WTC11 (cell line): ENCODE results near the gene CBR1. TPM values are rescaled to one million over a fixed set of nuclear protein-coding genes. Genes with fewer than 3 reads are reported as not detected.

Experiments
- CREB1 ChIP-seq: sonication (generic); formaldehyde crosslinking; IDR thresholded peaks from 2 replicates; pipeline ENCODE4 v1.8.0; 2023; ENCODE audit warnings: mild to moderate bottlenecking, missing genetic modification reagents
- EMX1 ChIP-seq: fragments of 250-450 bp; sonication (Bioruptor Pico); IDR thresholded peaks from 2 replicates; pipeline ENCODE4 v1.8.0; 2021; ENCODE audit warnings: mild to moderate bottlenecking
- ETV6 ChIP-seq: sonication (generic); formaldehyde crosslinking; IDR thresholded peaks from 2 replicates; pipeline ENCODE4 v1.8.1; 2022; ENCODE audit warnings: mild to moderate bottlenecking, missing genetic modification reagents
- FOXJ3 ChIP-seq: sonication (generic); formaldehyde crosslinking; IDR thresholded peaks from 2 replicates; pipeline ENCODE4 v1.9.0; 2021; ENCODE audit warnings: missing genetic modification reagents, mild to moderate bottlenecking, borderline replicate concordance
- IRF2 ChIP-seq: sonication (generic); formaldehyde crosslinking; IDR thresholded peaks from 2 replicates; pipeline ENCODE4 v1.8.0; 2022; ENCODE audit warnings: low read depth, missing genetic modification reagents, borderline replicate concordance
- NFATC4 ChIP-seq: fragments of 250-450 bp; sonication (Bioruptor Pico); IDR thresholded peaks from 2 replicates; pipeline ENCODE4 v1.9.0; 2021; ENCODE audit warnings: mild to moderate bottlenecking
- NFE2L1 ChIP-seq: sonication (generic); formaldehyde crosslinking; IDR thresholded peaks from 2 replicates; pipeline ENCODE4 v1.8.1; 2023; ENCODE audit warnings: missing genetic modification reagents
- NFYB ChIP-seq: sonication (generic); formaldehyde crosslinking; conservative IDR thresholded peaks from 2 replicates; pipeline ENCODE4 v1.8.0; 2022; ENCODE audit warnings: low read depth, missing genetic modification reagents
- TP53 ChIP-seq: sonication (generic); formaldehyde crosslinking; IDR thresholded peaks from 2 replicates; pipeline ENCODE4 v1.8.1; 2023; ENCODE audit warnings: mild to moderate bottlenecking, missing genetic modification reagents
- ZNF232 ChIP-seq: sonication (generic); formaldehyde crosslinking; IDR thresholded peaks from 2 replicates; pipeline ENCODE4 v1.8.0; 2022; ENCODE audit warnings: mild to moderate bottlenecking, missing genetic modification reagents
- ZNF317 ChIP-seq: sonication (generic); formaldehyde crosslinking; IDR thresholded peaks from 2 replicates; pipeline ENCODE4 v1.8.1; 2023; ENCODE audit warnings: low read depth, mild to moderate bottlenecking, moderate library complexity, missing genetic modification reagents, borderline replicate concordance
- ZNF396 ChIP-seq: fragments of 250-450 bp; sonication (Bioruptor Pico); IDR thresholded peaks from 2 replicates; pipeline ENCODE4 v1.8.0; 2021; ENCODE audit warnings: mild to moderate bottlenecking, moderate library complexity, borderline replicate concordance
- ZNF416 ChIP-seq: fragments of 250-450 bp; sonication (Bioruptor Pico); IDR thresholded peaks from 2 replicates; pipeline ENCODE4 v1.9.0; 2021; ENCODE audit warnings: mild to moderate bottlenecking, inconsistent platforms
- total RNA-seq: library from RNA; stranded (reverse); gene quantifications from 3 replicates; pipeline ENCODE4 v1.2.3, GENCODE V29; 2021
- TF ChIP-seq, protein P1 (sequence below): sonication (generic); formaldehyde crosslinking; IDR thresholded peaks from 2 replicates; pipeline ENCODE4 v1.8.0; 2022; ENCODE audit warnings: mild to moderate bottlenecking, missing genetic modification reagents
- TF ChIP-seq, protein P2 (sequence below): fragments of 250-450 bp; sonication (Bioruptor Pico); IDR thresholded peaks from 2 replicates; pipeline ENCODE4 v1.8.0; 2021; ENCODE audit warnings: mild to moderate bottlenecking
- TF ChIP-seq, protein P3 (sequence below): sonication (generic); formaldehyde crosslinking; IDR thresholded peaks from 2 replicates; pipeline ENCODE4 v1.8.0; 2022; ENCODE audit warnings: mild to moderate bottlenecking, missing genetic modification reagents
- TF ChIP-seq, protein P4 (sequence below): sonication (generic); formaldehyde crosslinking; IDR thresholded peaks from 2 replicates; pipeline ENCODE4 v1.8.0; 2023; ENCODE audit warnings: missing genetic modification reagents
- TF ChIP-seq, protein P5 (sequence below): sonication (generic); formaldehyde crosslinking; IDR thresholded peaks from 2 replicates; pipeline ENCODE4 v1.8.1; 2023; ENCODE audit warnings: mild to moderate bottlenecking, missing genetic modification reagents, borderline replicate concordance
- TF ChIP-seq, protein P6 (sequence below): sonication (generic); formaldehyde crosslinking; IDR thresholded peaks from 2 replicates; pipeline ENCODE4 v1.8.1; 2023; ENCODE audit warnings: mild to moderate bottlenecking, missing genetic modification reagents
- TF ChIP-seq, protein P7 (sequence below): sonication (generic); formaldehyde crosslinking; IDR thresholded peaks from 2 replicates; pipeline ENCODE4 v1.8.1; 2022; ENCODE audit warnings: mild to moderate bottlenecking, moderate library complexity, missing genetic modification reagents
- TF ChIP-seq, protein P8 (sequence below): sonication (generic); formaldehyde crosslinking; IDR thresholded peaks from 2 replicates; pipeline ENCODE4 v1.8.1; 2022; ENCODE audit warnings: mild to moderate bottlenecking, missing genetic modification reagents, moderate library complexity, borderline replicate concordance
- TF ChIP-seq, protein P9 (sequence below): sonication (generic); formaldehyde crosslinking; IDR thresholded peaks from 2 replicates; pipeline ENCODE4 v1.8.1; 2023; ENCODE audit warnings: mild to moderate bottlenecking, missing genetic modification reagents, moderate library complexity
- TF ChIP-seq, protein P10 (sequence below): sonication (generic); formaldehyde crosslinking; IDR thresholded peaks from 2 replicates; pipeline ENCODE4 v1.8.1; 2022; ENCODE audit warnings: low read depth, mild to moderate bottlenecking, moderate library complexity, missing genetic modification reagents, borderline replicate concordance

The CBR1 gene
- total RNA-seq, 1 experiment from 2014 or later, result 167 TPM

DNA sequence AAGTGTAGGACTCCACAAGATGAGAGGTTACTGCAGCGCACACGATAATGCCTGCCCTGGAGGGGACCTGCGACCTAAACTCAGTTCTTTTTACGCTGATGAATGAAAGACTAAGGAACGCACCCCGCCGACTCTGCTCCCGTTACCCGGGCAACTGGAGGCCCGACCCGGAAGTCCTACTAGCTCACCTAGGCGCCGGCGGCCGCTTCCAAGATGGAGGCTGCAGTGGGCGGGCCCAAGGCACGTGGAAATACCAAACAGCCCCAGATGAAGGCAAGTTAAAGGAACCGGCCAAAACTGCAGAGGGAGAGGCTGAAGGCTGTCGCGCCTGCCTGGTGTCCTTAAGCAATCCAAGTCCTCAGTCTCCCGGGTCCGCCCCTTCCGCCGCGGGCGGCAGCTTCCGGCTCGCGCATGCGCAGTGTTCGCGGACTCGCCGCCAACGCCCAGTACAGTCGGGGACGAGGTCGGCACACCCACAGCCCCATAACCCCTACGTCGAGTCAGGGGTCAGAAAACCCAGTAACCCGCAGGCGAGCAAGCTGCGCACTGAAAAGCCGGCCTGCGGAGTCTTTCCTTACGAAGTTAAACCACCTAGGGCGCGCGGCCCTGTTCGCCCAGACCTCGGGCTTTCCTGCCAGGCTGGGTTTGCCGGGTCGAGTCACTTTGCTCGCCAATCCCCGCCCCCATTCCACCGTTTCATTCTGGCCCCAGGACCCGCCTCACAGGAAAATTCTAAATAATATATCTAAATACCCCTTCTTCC lies 9.5 kb upstream of the CBR1 start, which contains the start of gene SETD4 (continued):
- no peak for TF ChIP-seq NFATC4 (CRISPR knock-in tag)
- TF ChIP-seq, protein P1, sequence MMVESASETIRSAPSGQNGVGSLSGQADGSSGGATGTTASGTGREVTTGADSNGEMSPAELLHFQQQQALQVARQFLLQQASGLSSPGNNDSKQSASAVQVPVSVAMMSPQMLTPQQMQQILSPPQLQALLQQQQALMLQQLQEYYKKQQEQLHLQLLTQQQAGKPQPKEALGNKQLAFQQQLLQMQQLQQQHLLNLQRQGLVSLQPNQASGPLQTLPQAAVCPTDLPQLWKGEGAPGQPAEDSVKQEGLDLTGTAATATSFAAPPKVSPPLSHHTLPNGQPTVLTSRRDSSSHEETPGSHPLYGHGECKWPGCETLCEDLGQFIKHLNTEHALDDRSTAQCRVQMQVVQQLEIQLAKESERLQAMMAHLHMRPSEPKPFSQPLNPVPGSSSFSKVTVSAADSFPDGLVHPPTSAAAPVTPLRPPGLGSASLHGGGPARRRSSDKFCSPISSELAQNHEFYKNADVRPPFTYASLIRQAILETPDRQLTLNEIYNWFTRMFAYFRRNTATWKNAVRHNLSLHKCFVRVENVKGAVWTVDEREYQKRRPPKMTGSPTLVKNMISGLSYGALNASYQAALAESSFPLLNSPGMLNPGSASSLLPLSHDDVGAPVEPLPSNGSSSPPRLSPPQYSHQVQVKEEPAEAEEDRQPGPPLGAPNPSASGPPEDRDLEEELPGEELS, result no peak; the same call in 1 of the 2 replicates
- TF ChIP-seq, protein P2, sequence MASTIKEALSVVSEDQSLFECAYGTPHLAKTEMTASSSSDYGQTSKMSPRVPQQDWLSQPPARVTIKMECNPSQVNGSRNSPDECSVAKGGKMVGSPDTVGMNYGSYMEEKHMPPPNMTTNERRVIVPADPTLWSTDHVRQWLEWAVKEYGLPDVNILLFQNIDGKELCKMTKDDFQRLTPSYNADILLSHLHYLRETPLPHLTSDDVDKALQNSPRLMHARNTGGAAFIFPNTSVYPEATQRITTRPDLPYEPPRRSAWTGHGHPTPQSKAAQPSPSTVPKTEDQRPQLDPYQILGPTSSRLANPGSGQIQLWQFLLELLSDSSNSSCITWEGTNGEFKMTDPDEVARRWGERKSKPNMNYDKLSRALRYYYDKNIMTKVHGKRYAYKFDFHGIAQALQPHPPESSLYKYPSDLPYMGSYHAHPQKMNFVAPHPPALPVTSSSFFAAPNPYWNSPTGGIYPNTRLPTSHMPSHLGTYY (CRISPR knock-in tag), result no peak
- no peak for TF ChIP-seq FOXJ3 (CRISPR knock-in tag)
- no peak for TF ChIP-seq ZNF232 (CRISPR knock-in tag)
- TF ChIP-seq NFYB (CRISPR knock-in tag), result no peak
- TF ChIP-seq NFE2L1, result no peak
- TF ChIP-seq ZNF396 (CRISPR knock-in tag), result no peak
- TF ChIP-seq IRF2, result no peak
- TF ChIP-seq, protein P3, sequence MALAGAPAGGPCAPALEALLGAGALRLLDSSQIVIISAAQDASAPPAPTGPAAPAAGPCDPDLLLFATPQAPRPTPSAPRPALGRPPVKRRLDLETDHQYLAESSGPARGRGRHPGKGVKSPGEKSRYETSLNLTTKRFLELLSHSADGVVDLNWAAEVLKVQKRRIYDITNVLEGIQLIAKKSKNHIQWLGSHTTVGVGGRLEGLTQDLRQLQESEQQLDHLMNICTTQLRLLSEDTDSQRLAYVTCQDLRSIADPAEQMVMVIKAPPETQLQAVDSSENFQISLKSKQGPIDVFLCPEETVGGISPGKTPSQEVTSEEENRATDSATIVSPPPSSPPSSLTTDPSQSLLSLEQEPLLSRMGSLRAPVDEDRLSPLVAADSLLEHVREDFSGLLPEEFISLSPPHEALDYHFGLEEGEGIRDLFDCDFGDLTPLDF (CRISPR knock-in tag), result 0 out of 2 replicates have a peak, but pooled peaks have one; percentile 38
- TF ChIP-seq, protein P4, sequence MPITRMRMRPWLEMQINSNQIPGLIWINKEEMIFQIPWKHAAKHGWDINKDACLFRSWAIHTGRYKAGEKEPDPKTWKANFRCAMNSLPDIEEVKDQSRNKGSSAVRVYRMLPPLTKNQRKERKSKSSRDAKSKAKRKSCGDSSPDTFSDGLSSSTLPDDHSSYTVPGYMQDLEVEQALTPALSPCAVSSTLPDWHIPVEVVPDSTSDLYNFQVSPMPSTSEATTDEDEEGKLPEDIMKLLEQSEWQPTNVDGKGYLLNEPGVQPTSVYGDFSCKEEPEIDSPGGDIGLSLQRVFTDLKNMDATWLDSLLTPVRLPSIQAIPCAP (CRISPR knock-in tag), result no peak
- TF ChIP-seq, protein P5, sequence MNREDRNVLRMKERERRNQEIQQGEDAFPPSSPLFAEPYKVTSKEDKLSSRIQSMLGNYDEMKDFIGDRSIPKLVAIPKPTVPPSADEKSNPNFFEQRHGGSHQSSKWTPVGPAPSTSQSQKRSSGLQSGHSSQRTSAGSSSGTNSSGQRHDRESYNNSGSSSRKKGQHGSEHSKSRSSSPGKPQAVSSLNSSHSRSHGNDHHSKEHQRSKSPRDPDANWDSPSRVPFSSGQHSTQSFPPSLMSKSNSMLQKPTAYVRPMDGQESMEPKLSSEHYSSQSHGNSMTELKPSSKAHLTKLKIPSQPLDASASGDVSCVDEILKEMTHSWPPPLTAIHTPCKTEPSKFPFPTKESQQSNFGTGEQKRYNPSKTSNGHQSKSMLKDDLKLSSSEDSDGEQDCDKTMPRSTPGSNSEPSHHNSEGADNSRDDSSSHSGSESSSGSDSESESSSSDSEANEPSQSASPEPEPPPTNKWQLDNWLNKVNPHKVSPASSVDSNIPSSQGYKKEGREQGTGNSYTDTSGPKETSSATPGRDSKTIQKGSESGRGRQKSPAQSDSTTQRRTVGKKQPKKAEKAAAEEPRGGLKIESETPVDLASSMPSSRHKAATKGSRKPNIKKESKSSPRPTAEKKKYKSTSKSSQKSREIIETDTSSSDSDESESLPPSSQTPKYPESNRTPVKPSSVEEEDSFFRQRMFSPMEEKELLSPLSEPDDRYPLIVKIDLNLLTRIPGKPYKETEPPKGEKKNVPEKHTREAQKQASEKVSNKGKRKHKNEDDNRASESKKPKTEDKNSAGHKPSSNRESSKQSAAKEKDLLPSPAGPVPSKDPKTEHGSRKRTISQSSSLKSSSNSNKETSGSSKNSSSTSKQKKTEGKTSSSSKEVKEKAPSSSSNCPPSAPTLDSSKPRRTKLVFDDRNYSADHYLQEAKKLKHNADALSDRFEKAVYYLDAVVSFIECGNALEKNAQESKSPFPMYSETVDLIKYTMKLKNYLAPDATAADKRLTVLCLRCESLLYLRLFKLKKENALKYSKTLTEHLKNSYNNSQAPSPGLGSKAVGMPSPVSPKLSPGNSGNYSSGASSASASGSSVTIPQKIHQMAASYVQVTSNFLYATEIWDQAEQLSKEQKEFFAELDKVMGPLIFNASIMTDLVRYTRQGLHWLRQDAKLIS (CRISPR knock-in tag), result no peak
- no peak for TF ChIP-seq ZNF317 (CRISPR knock-in tag)
- TF ChIP-seq, protein P6, sequence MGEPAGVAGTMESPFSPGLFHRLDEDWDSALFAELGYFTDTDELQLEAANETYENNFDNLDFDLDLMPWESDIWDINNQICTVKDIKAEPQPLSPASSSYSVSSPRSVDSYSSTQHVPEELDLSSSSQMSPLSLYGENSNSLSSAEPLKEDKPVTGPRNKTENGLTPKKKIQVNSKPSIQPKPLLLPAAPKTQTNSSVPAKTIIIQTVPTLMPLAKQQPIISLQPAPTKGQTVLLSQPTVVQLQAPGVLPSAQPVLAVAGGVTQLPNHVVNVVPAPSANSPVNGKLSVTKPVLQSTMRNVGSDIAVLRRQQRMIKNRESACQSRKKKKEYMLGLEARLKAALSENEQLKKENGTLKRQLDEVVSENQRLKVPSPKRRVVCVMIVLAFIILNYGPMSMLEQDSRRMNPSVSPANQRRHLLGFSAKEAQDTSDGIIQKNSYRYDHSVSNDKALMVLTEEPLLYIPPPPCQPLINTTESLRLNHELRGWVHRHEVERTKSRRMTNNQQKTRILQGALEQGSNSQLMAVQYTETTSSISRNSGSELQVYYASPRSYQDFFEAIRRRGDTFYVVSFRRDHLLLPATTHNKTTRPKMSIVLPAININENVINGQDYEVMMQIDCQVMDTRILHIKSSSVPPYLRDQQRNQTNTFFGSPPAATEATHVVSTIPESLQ (CRISPR knock-in tag), result no peak
- TF ChIP-seq, protein P7, sequence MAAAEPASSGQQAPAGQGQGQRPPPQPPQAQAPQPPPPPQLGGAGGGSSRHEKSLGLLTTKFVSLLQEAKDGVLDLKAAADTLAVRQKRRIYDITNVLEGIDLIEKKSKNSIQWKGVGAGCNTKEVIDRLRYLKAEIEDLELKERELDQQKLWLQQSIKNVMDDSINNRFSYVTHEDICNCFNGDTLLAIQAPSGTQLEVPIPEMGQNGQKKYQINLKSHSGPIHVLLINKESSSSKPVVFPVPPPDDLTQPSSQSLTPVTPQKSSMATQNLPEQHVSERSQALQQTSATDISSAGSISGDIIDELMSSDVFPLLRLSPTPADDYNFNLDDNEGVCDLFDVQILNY (CRISPR knock-in tag), result 0 out of 2 replicates have a peak, but pooled peaks have one; percentile 26
- TF ChIP-seq EMX1 (CRISPR knock-in tag), result no peak
- peak; percentile 46; the same call in 1 of the 2 replicates for TF ChIP-seq ETV6 (CRISPR knock-in tag)
- TF ChIP-seq, protein P8, sequence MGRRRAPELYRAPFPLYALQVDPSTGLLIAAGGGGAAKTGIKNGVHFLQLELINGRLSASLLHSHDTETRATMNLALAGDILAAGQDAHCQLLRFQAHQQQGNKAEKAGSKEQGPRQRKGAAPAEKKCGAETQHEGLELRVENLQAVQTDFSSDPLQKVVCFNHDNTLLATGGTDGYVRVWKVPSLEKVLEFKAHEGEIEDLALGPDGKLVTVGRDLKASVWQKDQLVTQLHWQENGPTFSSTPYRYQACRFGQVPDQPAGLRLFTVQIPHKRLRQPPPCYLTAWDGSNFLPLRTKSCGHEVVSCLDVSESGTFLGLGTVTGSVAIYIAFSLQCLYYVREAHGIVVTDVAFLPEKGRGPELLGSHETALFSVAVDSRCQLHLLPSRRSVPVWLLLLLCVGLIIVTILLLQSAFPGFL (CRISPR knock-in tag), result no peak
- TF ChIP-seq, protein P9, sequence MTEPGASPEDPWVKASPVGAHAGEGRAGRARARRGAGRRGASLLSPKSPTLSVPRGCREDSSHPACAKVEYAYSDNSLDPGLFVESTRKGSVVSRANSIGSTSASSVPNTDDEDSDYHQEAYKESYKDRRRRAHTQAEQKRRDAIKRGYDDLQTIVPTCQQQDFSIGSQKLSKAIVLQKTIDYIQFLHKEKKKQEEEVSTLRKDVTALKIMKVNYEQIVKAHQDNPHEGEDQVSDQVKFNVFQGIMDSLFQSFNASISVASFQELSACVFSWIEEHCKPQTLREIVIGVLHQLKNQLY (CRISPR knock-in tag), result no peak
- TF ChIP-seq CREB1 (CRISPR knock-in tag), result no peak
- TF ChIP-seq TP53 (CRISPR knock-in tag), result no peak
- TF ChIP-seq ZNF416, result no peak
- TF ChIP-seq, protein P10, sequence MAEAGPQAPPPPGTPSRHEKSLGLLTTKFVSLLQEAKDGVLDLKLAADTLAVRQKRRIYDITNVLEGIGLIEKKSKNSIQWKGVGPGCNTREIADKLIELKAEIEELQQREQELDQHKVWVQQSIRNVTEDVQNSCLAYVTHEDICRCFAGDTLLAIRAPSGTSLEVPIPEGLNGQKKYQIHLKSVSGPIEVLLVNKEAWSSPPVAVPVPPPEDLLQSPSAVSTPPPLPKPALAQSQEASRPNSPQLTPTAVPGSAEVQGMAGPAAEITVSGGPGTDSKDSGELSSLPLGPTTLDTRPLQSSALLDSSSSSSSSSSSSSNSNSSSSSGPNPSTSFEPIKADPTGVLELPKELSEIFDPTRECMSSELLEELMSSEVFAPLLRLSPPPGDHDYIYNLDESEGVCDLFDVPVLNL (CRISPR knock-in tag), result no peak
